GM19238 (cell line): Measurements from ENCODE around the gene MLYCD.

Experiments used
- DNase-seq: peaks from one replicate; pipeline ENCODE4 v3.0.0; 2011; ENCODE audit warnings: low spot score; ENCODE audit not compliant: insufficient read length

The MLYCD gene

GRCh38 chr16:83954577-83955016 is 55.7 kb downstream of the MLYCD start:
- no peak for DNase-seq

GRCh38 chr16:83955218-83956130 is 56.6 kb downstream of the MLYCD start:
- DNase-seq: no peak

GRCh38 chr16:83956336-83957289 is 57.7 kb downstream of the MLYCD start:
- peak; percentile 68 for DNase-seq

GRCh38 chr16:83957296-83957855 is 58.5 kb downstream of the MLYCD start:
- no peak for DNase-seq

GRCh38 chr16:83958137-83958845 is 59.4 kb downstream of the MLYCD start:
- DNase-seq: no peak

GRCh38 chr16:83958846-83959565 is 60.1 kb downstream of the MLYCD start:
- no peak for DNase-seq

- no peak for DNase-seq
Measured at GRCh38 chr16:83959656-83960434, 60.9 kb downstream of the MLYCD start.

- DNase-seq: no peak
Measured at GRCh38 chr16:83960521-83961249, 61.8 kb downstream of the MLYCD start.

- no peak for DNase-seq
Measured at GRCh38 chr16:83961591-83961990, 62.7 kb downstream of the MLYCD start.

- no peak for DNase-seq
Measured at GRCh38 chr16:83963277-83964119, 64.6 kb downstream of the MLYCD start.

- DNase-seq: no peak
Measured at GRCh38 chr16:83964684-83965443, 65.9 kb downstream of the MLYCD start.

- DNase-seq: no peak
Measured at GRCh38 chr16:83965444-83966152, 66.7 kb downstream of the MLYCD start.

- no peak for DNase-seq
Measured at GRCh38 chr16:83966153-83966696, 67.3 kb downstream of the MLYCD start.

GRCh38 chr16:83967091-83967490 is 68.2 kb downstream of the MLYCD start:
- no peak for DNase-seq

- DNase-seq: peak; percentile 54
Measured at GRCh38 chr16:83967838-83968305, 69.0 kb downstream of the MLYCD start, which contains the start of gene NECAB2. TSS of gene NECAB2 (plus strand) at chr16:83968244. CDS start at chr16:83968649, 405 bp downstream.

- DNase-seq: no peak
Measured at GRCh38 chr16:83968306-83968851, 69.5 kb downstream of the MLYCD start.
